ENCODE results near the gene STXBP1. TPM values are rescaled to one million over a fixed set of nuclear protein-coding genes. Genes with fewer than 3 reads are reported as not detected.
"Not testable (repeated sequence)": the region's sequence is repeated elsewhere in the genome, so short reads cannot be mapped to it uniquely, and the experiment has no call there.

STXBP1 gene
- total RNA-seq, 1 donor from 2014 or later: 26.5 TPM

DNA sequence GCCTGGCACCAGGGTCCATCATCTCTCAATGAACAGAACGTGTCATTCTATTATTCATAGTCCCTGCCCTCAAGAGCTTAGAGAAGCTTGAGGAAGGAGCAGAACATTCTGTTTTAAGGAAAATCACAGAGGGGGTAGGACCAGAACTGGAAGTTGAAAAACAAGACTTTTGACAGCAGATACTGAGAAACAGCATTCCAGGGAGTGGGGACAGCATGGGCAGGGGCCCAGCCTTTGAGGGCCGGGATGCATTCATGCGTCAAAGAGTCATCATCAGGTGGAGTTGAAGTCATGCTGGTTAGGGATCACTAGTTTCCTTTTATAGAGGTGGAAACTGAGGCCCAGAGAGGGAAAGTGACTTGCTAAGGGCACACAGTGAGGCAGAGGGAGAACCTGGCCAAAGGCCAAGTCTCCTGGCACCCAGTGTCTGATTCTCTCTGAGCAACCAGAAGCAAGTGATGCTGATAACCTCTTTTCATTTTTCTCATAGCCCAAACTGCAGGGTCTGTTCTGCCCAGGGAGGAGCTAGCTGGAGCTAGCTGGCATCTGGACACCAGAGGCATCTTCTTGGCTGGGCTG, 41.5 kb upstream of the STXBP1 start:
- Mint-ChIP-seq H3K27ac (peak overlapping the region; percentile 91), H3K9me3 (no peaks in the 10 kb centered on the region), H3K4me3 (peak overlapping the region; percentile 89), H3K4me1 (peaks cover 50% of the 10 kb centered on the region), H3K27me3 (no peaks in the 10 kb centered on the region), H3K36me3 (ENCODE audit: low read depth) (peaks cover 2% of the 10 kb centered on the region)
- no peak for DNase-seq
- intact Hi-C loops (cut with micrococcal nuclease): no loop called here

DNA sequence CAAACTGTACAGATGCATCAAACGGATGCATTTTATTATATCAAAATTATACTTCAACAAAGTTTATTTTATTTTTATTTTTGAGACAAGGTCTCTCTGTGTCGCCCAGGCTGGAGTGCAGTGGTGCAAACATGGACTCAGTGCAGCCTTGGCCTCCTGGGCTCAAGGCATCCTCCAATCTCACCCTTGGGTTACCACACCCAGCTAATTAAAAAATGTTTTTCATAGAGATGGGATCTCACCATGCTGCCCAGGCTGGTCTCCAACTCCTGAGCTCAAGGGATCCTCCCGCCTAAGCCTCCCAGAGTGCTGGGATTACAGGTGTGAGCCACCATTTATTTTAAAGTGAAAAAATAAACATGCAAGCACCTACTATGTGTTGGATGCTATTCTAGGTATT, 40.1 kb upstream of the STXBP1 start:
- intact Hi-C loops (cut with micrococcal nuclease): no loop called here
- no peaks in the 10 kb centered on the region for H3K27me3 Mint-ChIP-seq
- H3K4me1 Mint-ChIP-seq: peaks cover 54% of the 10 kb centered on the region
- no peaks in the 10 kb centered on the region for H3K9me3 Mint-ChIP-seq
- no peak for DNase-seq
- H3K4me3 Mint-ChIP-seq: no peak overlapping the region
- H3K27ac Mint-ChIP-seq: no peak overlapping the region
- no peaks in the 10 kb centered on the region for H3K36me3 Mint-ChIP-seq (ENCODE audit: low read depth)

DNA sequence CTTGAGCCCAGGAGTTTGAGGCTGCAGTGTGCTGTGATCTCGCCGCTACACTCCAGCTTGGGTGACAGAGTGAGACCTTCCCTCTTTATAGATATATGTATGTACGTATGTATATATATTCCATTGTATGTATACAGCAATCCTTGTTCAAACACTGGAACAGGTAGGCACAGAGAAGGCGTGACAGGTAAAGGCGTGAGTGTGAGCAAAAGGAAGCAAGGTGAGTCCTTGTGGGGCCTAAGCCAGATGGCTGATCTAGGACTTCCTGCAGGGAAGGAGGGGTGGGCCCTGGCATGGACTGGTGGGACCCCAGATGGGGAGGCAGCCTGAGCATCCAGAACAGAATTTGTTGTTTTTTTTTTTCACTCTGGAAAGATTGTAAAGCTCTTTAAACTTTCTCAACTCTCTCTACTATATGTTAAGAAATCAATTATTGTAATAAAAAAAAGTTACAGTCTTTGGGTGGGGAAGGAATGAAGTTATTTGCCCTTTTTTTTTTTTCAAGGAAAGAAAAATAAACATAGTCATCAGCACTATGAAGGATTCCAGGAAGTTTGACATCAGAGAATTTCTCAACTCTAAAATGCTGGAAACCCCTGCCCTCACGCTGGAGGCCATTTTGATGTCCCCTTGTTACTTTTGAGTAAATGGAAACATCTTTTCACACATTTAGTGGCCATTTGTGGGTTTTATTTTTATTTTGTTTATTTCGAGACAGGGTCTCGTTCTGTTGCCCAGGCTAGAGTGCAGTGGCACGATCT, 38.9 kb upstream of the STXBP1 start:
- intact Hi-C loops (cut with micrococcal nuclease): no loop called here
- no peak for DNase-seq
- Mint-ChIP-seq H3K9me3 (no peaks in the 10 kb centered on the region), H3K27ac (peak overlapping the region; percentile 2), H3K4me3 (no peak overlapping the region), H3K27me3 (no peaks in the 10 kb centered on the region), H3K4me1 (peaks cover 50% of the 10 kb centered on the region), H3K36me3 (ENCODE audit: low read depth) (no peaks in the 10 kb centered on the region)

DNA sequence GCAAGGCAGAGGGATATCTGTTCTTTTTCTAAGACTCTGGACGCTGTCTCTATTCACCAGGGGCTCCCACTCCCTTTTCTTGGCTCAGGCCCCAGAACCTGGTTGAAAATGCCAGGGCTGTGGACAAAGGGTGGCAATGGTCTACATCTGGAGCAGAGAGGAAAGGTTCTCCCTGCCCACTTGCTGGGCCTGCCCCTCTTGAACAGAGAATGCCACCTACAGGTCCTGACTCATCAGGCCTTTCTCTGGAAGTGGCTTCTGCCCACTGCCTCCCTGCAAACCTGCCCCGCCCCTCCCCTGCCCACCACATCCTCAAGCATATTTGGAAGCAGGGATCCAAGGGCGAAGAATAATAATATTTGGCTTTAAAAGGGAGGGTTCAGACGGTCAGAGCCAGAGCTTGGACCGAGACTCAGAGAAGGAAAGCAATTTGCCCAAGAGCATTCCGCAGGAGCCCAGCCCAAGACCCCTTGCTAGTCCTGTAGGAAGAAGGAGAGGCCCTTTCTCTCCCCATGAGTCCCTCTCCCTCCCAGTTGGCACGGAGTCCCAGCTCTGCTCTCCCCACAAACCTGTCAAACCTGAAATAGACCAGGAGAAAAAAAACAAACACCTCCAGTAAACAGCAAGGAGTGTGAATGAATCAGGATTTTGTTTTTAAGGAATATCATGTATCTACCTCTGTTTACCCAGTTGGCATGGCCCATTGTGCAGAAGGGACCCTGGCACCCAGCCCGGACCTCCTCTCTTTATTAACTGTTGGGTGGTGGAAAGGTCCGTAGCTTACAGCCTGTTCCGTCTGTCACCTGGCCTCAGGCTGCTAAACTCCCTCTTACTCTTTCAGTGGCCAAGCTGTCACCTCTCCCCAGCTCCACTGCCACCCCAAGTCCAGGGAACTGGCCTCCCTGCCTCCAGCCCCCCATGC, 37.7 kb upstream of the STXBP1 start:
- H3K9me3 Mint-ChIP-seq: no peaks in the 10 kb centered on the region
- peaks cover 61% of the 10 kb centered on the region for H3K4me1 Mint-ChIP-seq
- H3K4me3 Mint-ChIP-seq: peak overlapping the region; percentile 77
- intact Hi-C loops (cut with micrococcal nuclease): no loop called here
- no peaks in the 10 kb centered on the region for H3K36me3 Mint-ChIP-seq (ENCODE audit: low read depth)
- no peaks in the 10 kb centered on the region for H3K27me3 Mint-ChIP-seq
- H3K27ac Mint-ChIP-seq: peak overlapping the region; percentile 88
- no peak for DNase-seq

DNA sequence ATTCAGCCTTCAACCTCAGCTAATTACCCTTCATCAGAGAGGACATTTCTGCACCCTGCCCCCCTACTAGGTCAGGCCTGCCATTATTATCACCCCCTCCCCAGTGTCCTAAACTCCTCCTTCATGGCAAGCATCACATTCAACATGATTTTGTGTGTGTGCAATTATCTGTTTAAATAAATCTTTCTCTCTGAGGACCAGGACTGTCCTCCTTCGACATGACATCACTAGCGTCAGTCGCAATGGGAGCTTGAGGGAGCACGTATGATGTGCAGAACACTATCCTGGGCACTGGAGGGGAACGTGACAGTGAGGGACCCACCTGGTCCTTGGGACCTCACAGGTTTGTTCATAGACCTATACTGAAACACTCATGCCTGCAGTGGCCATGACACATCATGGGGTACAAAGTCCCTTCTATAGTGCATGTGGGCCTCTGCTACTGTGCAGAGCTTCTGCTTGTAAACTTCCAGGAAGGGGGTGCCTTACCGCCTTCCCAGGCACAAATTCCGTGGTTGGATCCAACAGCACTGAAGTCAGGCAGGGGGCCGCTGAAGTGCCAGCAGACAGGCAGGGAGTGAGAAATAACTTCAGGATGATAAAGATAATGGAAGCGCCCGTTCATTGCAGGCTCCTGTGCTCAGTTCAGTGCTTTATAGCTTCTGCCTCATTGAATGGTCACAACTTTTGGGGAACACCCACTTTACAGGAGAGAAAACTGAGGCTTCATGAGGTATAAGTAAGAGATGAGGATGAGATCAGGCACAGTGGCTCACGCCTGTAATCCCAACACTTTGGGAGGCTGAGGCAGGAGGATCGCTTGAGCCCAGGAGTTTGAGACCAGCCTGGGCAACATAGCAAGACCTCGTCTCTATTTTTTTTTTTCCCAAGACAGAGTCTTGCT, 36.0 kb upstream of the STXBP1 start:
- Mint-ChIP-seq H3K9me3 (no peaks in the 10 kb centered on the region), H3K27ac (no peak overlapping the region), H3K4me1 (peaks cover 60% of the 10 kb centered on the region), H3K4me3 (peak overlapping the region; percentile 17), H3K27me3 (no peaks in the 10 kb centered on the region), H3K36me3 (ENCODE audit: low read depth) (no peaks in the 10 kb centered on the region)
- DNase-seq: no peak
- intact Hi-C loops (cut with micrococcal nuclease): no loop called here

DNA sequence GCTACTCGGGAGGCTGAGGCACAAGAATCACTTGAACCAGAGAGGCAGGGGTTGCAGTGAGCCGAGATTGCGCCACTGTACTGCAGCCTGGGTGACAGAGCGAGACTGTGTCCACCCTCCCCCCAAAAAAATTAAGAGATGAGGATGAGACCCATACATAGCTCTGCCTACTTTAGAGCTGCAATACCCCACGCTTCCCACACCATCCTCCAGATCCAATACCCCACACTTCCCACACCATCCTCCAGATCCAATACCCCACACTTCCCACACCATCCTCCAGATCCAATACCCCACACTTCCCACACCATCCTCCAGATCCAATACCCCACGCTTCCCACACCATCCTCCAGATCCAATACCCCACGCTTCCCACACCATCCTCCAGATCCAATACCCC, 34.9 kb upstream of the STXBP1 start:
- H3K27me3 Mint-ChIP-seq; intact Hi-C loops (cut with micrococcal nuclease); DNase-seq; H3K4me3 Mint-ChIP-seq; H3K9me3 Mint-ChIP-seq; H3K27ac Mint-ChIP-seq; H3K36me3 Mint-ChIP-seq (ENCODE audit: low read depth): not testable (repeated sequence)
- peaks cover 54% of the 10 kb centered on the region for H3K4me1 Mint-ChIP-seq

DNA sequence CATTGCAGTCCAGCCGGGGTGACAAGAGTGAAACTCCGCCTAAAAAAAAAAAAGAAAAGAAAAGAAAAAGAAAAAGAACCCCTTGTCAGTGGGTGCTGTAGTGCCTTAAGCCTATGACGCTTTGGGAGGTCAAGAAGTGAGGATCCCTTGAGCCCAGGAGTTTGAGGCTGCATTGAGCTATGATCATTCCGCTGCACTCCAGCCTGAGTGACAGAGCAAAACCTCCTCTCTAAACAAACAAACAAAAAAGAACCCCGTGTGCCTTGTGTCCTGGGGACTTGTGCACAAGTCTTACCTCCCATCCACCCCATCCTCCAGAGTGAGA, 33.5 kb upstream of the STXBP1 start:
- intact Hi-C loops (cut with micrococcal nuclease): no loop called here
- peaks cover 48% of the 10 kb centered on the region for H3K4me1 Mint-ChIP-seq

DNA sequence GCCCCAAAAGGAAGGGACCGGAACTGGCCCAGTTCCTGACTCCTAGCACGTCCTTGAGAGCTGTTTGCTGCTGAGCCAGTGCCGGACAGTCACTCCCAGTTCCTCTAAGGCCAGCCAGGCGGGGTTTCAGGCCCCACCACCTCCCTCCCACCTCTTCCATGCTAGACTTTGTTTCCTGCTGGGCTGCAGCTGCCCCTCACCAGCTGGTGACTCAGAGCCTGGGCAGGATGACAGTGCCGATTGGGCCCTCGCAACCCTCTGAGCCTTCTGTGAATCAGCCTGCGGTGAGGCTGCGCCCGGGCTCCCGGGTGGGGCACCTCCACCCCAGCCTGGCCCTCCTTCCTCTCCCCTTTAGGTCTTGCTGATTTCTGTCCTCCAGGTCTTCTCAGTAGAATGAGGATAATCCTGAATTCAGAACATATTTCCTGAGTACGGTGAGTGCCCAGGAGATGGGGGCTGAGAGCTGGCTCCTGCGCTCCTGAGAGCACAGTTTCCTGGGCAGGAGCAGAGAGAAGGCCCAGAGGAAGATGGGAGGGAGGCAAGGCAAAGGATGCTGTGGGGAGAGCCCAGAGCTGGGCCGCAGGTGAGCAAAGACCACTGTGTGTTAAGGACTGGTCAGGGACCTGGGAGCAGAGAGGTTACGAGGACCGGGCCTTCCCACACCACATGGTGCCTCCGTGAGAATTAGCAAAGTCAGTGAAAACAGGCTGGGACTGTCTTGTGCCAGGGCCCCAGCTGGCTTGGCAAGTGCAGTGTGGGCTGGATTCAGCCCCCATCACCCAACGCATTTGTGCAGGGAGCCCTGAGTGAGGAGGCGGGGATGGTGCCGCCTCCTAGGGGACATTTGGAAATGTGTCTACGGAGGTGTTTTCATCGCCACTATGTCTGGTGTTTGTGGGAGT, 32.9 kb upstream of the STXBP1 start:
- no peaks in the 10 kb centered on the region for H3K36me3 Mint-ChIP-seq (ENCODE audit: low read depth)
- DNase-seq: peak; percentile 90
- H3K9me3 Mint-ChIP-seq: no peaks in the 10 kb centered on the region
- intact Hi-C loops (cut with micrococcal nuclease): no loop called here
- no peaks in the 10 kb centered on the region for H3K27me3 Mint-ChIP-seq
- peak overlapping the region; percentile 85 for H3K4me3 Mint-ChIP-seq
- H3K27ac Mint-ChIP-seq: peak overlapping the region; percentile 96
- peaks cover 46% of the 10 kb centered on the region for H3K4me1 Mint-ChIP-seq

More for the DNA sequence above, 33.5 kb upstream of the STXBP1 start:
- H3K9me3 Mint-ChIP-seq: no peaks in the 10 kb centered on the region
- H3K27me3 Mint-ChIP-seq: no peaks in the 10 kb centered on the region
- H3K27ac Mint-ChIP-seq: peak overlapping the region; percentile 96
- no peaks in the 10 kb centered on the region for H3K36me3 Mint-ChIP-seq (ENCODE audit: low read depth)
- H3K4me3 Mint-ChIP-seq: peak overlapping the region; percentile 85
- DNase-seq: no peak

DNA sequence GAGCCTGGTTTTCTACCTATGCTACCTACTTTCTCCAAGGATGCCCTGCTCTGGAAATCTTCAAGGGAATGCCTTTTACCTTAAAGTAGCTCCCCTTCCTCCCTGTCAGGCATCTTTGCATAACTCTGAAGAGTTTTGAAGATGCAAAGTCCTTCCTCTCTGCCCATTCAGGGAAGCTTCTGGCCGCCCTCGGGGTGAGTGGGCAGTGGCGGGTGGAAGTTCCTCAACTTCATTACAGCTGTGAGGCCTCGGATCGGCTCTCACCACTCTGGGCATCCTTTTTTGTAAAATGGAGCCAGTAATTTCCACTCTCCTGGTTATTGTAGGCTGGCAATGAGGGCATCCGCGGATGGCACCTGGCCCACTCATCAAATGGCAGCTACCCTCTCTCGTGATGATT, 31.7 kb upstream of the STXBP1 start:
- peak overlapping the region; percentile 28 for H3K27ac Mint-ChIP-seq
- H3K27me3 Mint-ChIP-seq: no peaks in the 10 kb centered on the region
- H3K4me1 Mint-ChIP-seq: peaks cover 36% of the 10 kb centered on the region
- no peak for DNase-seq
- intact Hi-C loops (cut with micrococcal nuclease): no loop called here
- no peaks in the 10 kb centered on the region for H3K9me3 Mint-ChIP-seq
- H3K4me3 Mint-ChIP-seq: peak overlapping the region; percentile 28
- H3K36me3 Mint-ChIP-seq (ENCODE audit: low read depth): no peaks in the 10 kb centered on the region

DNA sequence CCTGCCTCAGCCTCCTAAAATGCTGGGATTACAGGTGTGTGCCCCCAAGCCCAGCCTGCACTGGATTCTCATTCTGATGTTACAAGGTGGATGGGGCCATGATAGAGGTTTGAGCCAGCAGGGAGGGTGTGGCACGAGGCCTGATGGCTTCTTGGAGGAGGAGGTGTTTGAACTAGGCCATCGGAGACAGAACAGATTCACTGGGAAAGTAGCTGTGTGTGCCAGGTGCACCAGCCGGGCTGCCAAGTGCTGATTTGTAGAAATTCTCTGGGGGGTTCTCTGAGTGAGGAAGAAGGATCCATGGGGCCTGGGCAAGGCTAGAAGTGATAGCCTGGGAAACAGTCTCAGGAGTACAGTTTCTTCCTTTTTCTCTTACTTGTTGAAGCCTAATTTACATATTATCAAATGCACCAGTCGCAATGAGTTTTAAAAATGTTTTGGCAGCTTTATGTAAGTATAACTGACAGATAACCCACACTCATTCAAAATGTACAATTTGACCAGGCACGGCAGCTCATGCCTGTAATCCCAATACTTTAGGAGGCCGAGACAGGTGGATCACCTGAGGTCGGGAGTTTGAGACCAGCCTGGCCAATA, 31.1 kb upstream of the STXBP1 start:
- H3K4me3 Mint-ChIP-seq: peak overlapping the region; percentile 28
- H3K9me3 Mint-ChIP-seq: no peaks in the 10 kb centered on the region
- H3K4me1 Mint-ChIP-seq: peaks cover 36% of the 10 kb centered on the region
- H3K27ac Mint-ChIP-seq: no peak overlapping the region
- intact Hi-C loops (cut with micrococcal nuclease): no loop called here
- no peaks in the 10 kb centered on the region for H3K27me3 Mint-ChIP-seq
- H3K36me3 Mint-ChIP-seq (ENCODE audit: low read depth): no peaks in the 10 kb centered on the region
- no peak for DNase-seq

DNA sequence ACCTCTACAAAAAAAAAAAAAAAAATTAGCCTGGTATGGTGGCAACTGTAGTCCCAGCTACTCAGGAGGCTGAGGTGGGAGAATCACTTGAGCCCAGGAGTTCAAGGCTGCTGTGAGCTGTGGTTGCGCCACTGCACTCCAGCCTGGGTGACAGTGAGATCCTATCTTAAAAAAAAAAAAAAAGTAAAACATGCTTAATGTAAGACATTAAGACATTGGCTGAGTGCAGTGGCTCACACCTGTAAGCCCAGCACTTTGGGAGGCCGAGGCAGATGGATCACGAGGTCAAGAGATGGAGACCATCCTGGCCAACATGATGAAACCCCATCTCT, 27.6 kb upstream of the STXBP1 start:
- Mint-ChIP-seq H3K4me1 (peaks cover 21% of the 10 kb centered on the region), H3K27me3 (peaks cover 15% of the 10 kb centered on the region)
- intact Hi-C loops (cut with micrococcal nuclease); DNase-seq; H3K36me3 Mint-ChIP-seq (ENCODE audit: low read depth); H3K9me3 Mint-ChIP-seq; H3K4me3 Mint-ChIP-seq; H3K27ac Mint-ChIP-seq: not testable (repeated sequence)

DNA sequence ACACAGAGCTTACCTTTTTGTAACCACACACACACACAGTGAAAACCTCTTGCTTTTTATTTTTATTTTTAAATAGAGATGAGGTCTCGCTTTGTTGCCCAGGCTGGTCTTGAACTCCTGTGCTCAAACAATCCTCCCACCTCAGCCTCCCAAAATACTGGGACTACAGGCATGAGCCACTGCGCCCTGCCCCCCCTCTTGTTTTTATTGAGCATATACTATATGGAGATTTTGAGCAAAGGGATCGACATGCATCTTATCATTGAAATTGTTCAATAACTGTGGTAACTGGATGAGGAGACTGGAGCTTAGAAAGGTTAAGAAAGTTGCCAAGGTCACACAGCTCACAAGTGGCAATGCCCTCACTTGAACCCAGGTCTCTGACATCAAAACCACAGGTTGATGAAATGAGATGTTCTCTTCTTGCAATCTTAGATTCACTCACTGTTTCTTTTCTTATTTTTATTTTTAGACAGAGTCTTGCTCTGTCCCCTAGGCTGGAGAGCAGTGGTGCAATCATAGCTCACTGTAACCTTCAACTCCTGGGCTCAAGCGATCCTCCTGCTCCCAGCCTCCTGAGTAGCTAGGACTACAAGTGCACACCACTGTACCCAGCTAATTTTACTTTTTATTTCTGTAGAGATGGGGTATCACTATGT, 26.8 kb upstream of the STXBP1 start:
- no peaks in the 10 kb centered on the region for H3K9me3 Mint-ChIP-seq
- H3K27ac Mint-ChIP-seq: no peak overlapping the region
- H3K36me3 Mint-ChIP-seq (ENCODE audit: low read depth): no peaks in the 10 kb centered on the region
- no peak for DNase-seq
- H3K4me1 Mint-ChIP-seq: peaks cover 18% of the 10 kb centered on the region
- no peak overlapping the region for H3K4me3 Mint-ChIP-seq
- intact Hi-C loops (cut with micrococcal nuclease): no loop called here
- peaks cover 21% of the 10 kb centered on the region for H3K27me3 Mint-ChIP-seq
